HepG2 (cell line): Measurements from ENCODE around the gene GSS. TPM values are rescaled to one million over a fixed set of nuclear protein-coding genes. Genes with fewer than 3 reads are reported as not detected.
A peak's percentile ranks its signal among the peaks of the same experiment; 100 is the strongest.

Source experiments
- ATAC-seq: fragments of 200-7000 bp; cut with Tn5 transposase; 3 replicates; pipeline ENCODE4 v1.9.1; 2020; ENCODE audit warnings: mild to moderate bottlenecking, moderate library complexity
- BruUV-seq: library from RNA; stranded (reverse); fragments of 400-500 nt; replicated peaks from 2 replicates; lab custom pipeline; 2021; lab: Mats Ljungman, UMichigan
- CTCF ChIA-PET: fragments of 300-600 bp; formaldehyde crosslinking; extraction: SDS; loops from one replicate; lab custom pipeline; 2021; ENCODE audit warnings: low total read pairs, inconsistent platforms, low intra/inter-chr PET ratio; lab: Yijun Ruan, JAX
- POLR2A ChIA-PET: fragments of 350-600 bp; sonication (Branson Sonifier 250); formaldehyde crosslinking; loops from one replicate; lab custom pipeline; 2020; ENCODE audit warnings: antibody characterized with exemption, inconsistent platforms; lab: Yijun Ruan, JAX
- DNase-seq: peaks from one replicate; pipeline ENCODE4 v3.0.0-alpha.2; 2015; ENCODE audit warnings: low spot score
- FAIRE-seq: peaks from 3 replicates; lab custom pipeline; 2011; peaks lifted over from hg19 to GRCh38; lab: Jason Lieb, UNC
- H2AFZ ChIP-seq: one replicate; pipeline ENCODE4 v1.6.1; 2011; ENCODE audit warnings: low read length, inconsistent platforms
- H3K27ac ChIP-seq: fragments of 300-600 bp; 3 replicates; pipeline ENCODE4 v1.8.0; 2011; ENCODE audit warnings: mixed run types, mild to moderate bottlenecking, mixed read lengths, low read length, inconsistent platforms; ENCODE audit not compliant: insufficient read depth; ENCODE audit errors: extremely low read length
- H3K27me3 ChIP-seq, 2 experiments: fragments of 200-600 bp in 1 of 2; 2 replicates in 1 of 2; 3 replicates in 1 of 2; pipeline versions ENCODE4 v1.6.0 to v1.8.0; 2011; ENCODE audit warnings: low read length in 2 of 2, mild to moderate bottlenecking in 2 of 2, moderate library complexity in 2 of 2, inconsistent platforms in 1 of 2; ENCODE audit not compliant: insufficient read depth in 2 of 2, control insufficient read depth in 1 of 2
- H3K36me3 ChIP-seq, 2 experiments: fragments of 200-600 bp in 1 of 2; replicated peaks in 1 of 2; 2 replicates in 1 of 2; 3 replicates in 1 of 2; pipeline versions ENCODE4 v1.5.1 to v1.8.0; 2011; ENCODE audit warnings: low read length in 2 of 2, inconsistent platforms in 1 of 2; ENCODE audit not compliant: insufficient read depth in 2 of 2, control insufficient read depth in 1 of 2
- H3K4me1 ChIP-seq: 2 replicates; pipeline ENCODE4 v1.5.1; 2012; ENCODE audit warnings: low read length, inconsistent platforms; ENCODE audit not compliant: insufficient read depth
- H3K4me2 ChIP-seq: 2 replicates; pipeline ENCODE4 v1.6.0; 2011; ENCODE audit warnings: low read depth, low read length, inconsistent platforms
- H3K4me3 ChIP-seq, 3 experiments: fragments of 200-600 bp in 1 of 3; sonication (generic), shearing (Covaris generic) in 1 of 3; replicated peaks in 1 of 3; 2 replicates each; pipeline ENCODE4 v1.5.1; 2011 to 2016; ENCODE audit warnings: low read length in 3 of 3, inconsistent platforms in 2 of 3, low read depth in 2 of 3, mild to moderate bottlenecking in 2 of 3, control low read depth in 1 of 3, mixed read lengths in 1 of 3; ENCODE audit not compliant: insufficient read depth in 1 of 3
- H3K79me2 ChIP-seq: one replicate; pipeline ENCODE4 v1.6.1; 2011; ENCODE audit warnings: low read length, inconsistent platforms; ENCODE audit not compliant: insufficient read depth
- H3K9ac ChIP-seq: 2 replicates; pipeline ENCODE4 v1.6.0; 2011; ENCODE audit warnings: mild to moderate bottlenecking, low read depth, low read length, inconsistent platforms; ENCODE audit not compliant: insufficient read depth
- H3K9me3 ChIP-seq: 2 replicates; pipeline ENCODE4 v1.5.1; 2012; ENCODE audit warnings: mild to moderate bottlenecking, low read length
- H4K20me1 ChIP-seq: 2 replicates; pipeline ENCODE4 v1.6.0; 2011; ENCODE audit warnings: inconsistent platforms, mild to moderate bottlenecking, low read length, moderate library complexity; ENCODE audit not compliant: insufficient read depth
- EP300 ChIP-seq, 3 experiments: sonication (generic) in 1 of 3; formaldehyde crosslinking in 1 of 3; IDR thresholded peaks; 2 replicates each; pipeline versions ENCODE4 v1.5.1 to v1.6.1; 2011 to 2020; ENCODE audit warnings: low read depth in 2 of 3, low read length in 2 of 3, borderline replicate concordance in 1 of 3, improper control_type of control experiment in 1 of 3, mild to moderate bottlenecking in 1 of 3, missing genetic modification reagents in 1 of 3, moderate library complexity in 1 of 3
- MEF2D ChIP-seq: sonication (generic); formaldehyde crosslinking; IDR thresholded peaks from 2 replicates; pipeline ENCODE4 v1.5.1; 2020; ENCODE audit warnings: mild to moderate bottlenecking, missing genetic modification reagents
- ZNF567 ChIP-seq: sonication (generic); formaldehyde crosslinking; IDR thresholded peaks from 2 replicates; pipeline ENCODE4 v1.8.1; 2023; ENCODE audit warnings: mild to moderate bottlenecking, missing genetic modification reagents, borderline replicate concordance
- ZNF891 ChIP-seq: sonication (generic); formaldehyde crosslinking; IDR thresholded peaks from 2 replicates; pipeline ENCODE4 v1.5.0; 2020; ENCODE audit warnings: mild to moderate bottlenecking, missing genetic modification reagents
- WGBS: methylation state at CpG from one replicate; pipeline ENCODE4 v1.1.6; 2017; ENCODE audit warnings: low lambda C conversion rate; 5-methylcytosine and 5-hydroxymethylcytosine counted together
- in situ Hi-C: cut with HindIII; loops from 2 replicates; pipeline ENCODE4 v1.10.0; 2017; ENCODE audit warnings: low pct_unique_long_range_greater_than_20kb; ENCODE audit not compliant: extremely low pct_ligation_motif_present
- intact Hi-C: fragments of 100-400 bp; cut with micrococcal nuclease; formaldehyde crosslinking; loops from one replicate; pipeline ENCODE4 v1.10.0; 2022; ENCODE audit not compliant: unreplicated experiment
- polyA plus RNA-seq, 8 experiments: library from polyadenylated mRNA; depleted of rRNA in 3 of 8; stranded (reverse) in 7 of 8; unstranded in 1 of 8; fragments of >200 nt; fragmentation: Illumina TruSeq in 4 of 8; extraction: Trizol in 4 of 8; gene quantifications; 2 replicates each; pipeline versions ENCODE4 v1.2.1 to v1.2.3, GENCODE V29; 2011 to 2016; ENCODE audit warnings: low read depth in 4 of 8, missing spikeins in 1 of 8, mixed read lengths in 1 of 8; ENCODE audit not compliant: insufficient read depth in 1 of 8
- total RNA-seq, 5 experiments: library from RNA; depleted of rRNA; stranded (reverse); fragments of >200 nt; fragmentation: Illumina TruSeq; extraction: Trizol; gene quantifications; 2 replicates each; pipeline ENCODE4 v1.2.3, GENCODE V29; 2016; ENCODE audit warnings: low read depth in 1 of 5

GSS gene
- total and polyA plus RNA-seq, 2 of the 13 experiments (the other 11 are each of a cell fraction or from before 2014, with no cell fraction given) = 80.1 to 102 TPM

DNA sequence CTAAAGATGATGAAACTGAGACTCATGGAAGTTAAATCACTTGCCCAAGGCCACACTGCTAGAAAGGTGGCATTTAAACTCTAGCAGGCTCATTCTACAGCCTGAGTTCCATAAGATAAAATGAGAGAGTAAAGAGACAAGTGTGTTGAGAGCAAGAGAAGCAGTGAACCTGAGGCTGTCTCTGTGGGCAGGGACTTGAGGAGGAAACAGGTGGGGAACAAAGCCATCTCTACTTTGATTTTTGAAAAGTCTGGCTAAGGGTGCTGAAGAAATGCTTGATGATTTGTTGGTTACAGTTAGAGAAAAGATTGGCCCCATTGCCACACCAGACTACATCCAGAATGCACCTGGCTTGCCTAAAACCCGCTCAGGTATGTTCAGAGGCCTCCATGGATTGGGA is 29.0 kb downstream of the GSS start:
- no peak for ATAC-seq
- Histone ChIP-seq H3K4me2 (no peak overlapping the region), H3K36me3 (peaks cover 28 to 83% of the 10 kb centered on the region in 2 experiments), H3K27me3 (no peaks in the 10 kb centered on the region), H4K20me1 (no peaks in the 10 kb centered on the region), H3K9ac (no peak overlapping the region), H2AFZ (no peak overlapping the region), H3K4me1 (peaks cover 6% of the 10 kb centered on the region; the same call in 1 of the 2 replicates), H3K9me3 (no peaks in the 10 kb centered on the region; the same call in 1 of the 2 replicates)
- in situ Hi-C loops (no loop called here), intact Hi-C loops (no loop called here)
- POLR2A ChIA-PET = no interaction called here
- FAIRE-seq = no peak
- CTCF ChIA-PET = no interaction called here
- BruUV-seq = no TSS peak
- no peak for TF ChIP-seq ZNF567 (CRISPR knock-in tag)
- TF ChIP-seq EP300 (IDR thresholded peaks at IDR 0.05; ENCODE audit: low read depth in 2 of 2, low read length in 2 of 2) = no peak
- peak; percentile 6; the same call in 1 of the 2 replicates for TF ChIP-seq EP300 (CRISPR knock-in tag; IDR thresholded peaks at IDR 0.05; ENCODE audit: borderline replicate concordance)
- TF ChIP-seq, all 625 proteins: peak for 1
- H3K27ac ChIP-seq = no peak overlapping the region
- no peaks in the 10 kb centered on the region for H3K79me2 ChIP-seq
- no peak overlapping the region for H3K4me3 ChIP-seq
- 100% methylated on average over 1 of the region's 1 CpG for WGBS
- DNase-seq = no peak

DNA sequence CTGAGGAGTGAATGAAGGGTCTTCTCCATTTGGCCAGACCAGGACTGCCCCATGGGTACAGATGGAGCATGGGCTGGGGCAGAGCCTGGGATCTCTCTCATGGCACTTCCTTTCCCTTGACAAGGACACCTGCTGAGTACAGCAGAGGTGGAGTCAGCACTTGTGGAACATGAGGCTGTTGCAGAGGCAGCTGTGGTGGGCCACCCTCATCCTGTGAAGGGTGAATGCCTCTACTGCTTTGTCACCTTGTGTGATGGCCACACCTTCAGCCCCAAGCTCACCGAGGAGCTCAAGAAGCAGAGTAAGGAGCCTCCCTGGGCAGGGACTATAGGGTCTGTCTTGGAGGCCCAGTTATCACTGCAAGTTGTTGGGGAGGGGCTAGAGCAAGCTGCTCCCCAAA is 29.6 kb downstream of the GSS start:
- FAIRE-seq = no peak
- H3K9ac ChIP-seq = no peak overlapping the region
- H4K20me1 ChIP-seq = no peaks in the 10 kb centered on the region
- ATAC-seq = no peak
- no peak for DNase-seq
- H3K36me3 ChIP-seq = peaks cover 26 to 83% of the 10 kb centered on the region in 2 experiments
- in situ Hi-C loops = no loop called here
- no peak overlapping the region for H3K27ac ChIP-seq
- no peaks in the 10 kb centered on the region; the same call in 1 of the 2 replicates for H3K9me3 ChIP-seq
- peaks cover 6% of the 10 kb centered on the region; the same call in 1 of the 2 replicates for H3K4me1 ChIP-seq
- BruUV-seq = no TSS peak
- H3K79me2 ChIP-seq = no peaks in the 10 kb centered on the region
- WGBS = 83% methylated on average over 1 of the region's 1 CpG
- no peaks in the 10 kb centered on the region for H3K27me3 ChIP-seq
- H3K4me2 ChIP-seq = no peak overlapping the region
- H3K4me3 ChIP-seq = no peak overlapping the region
- no peak overlapping the region for H2AFZ ChIP-seq
- 0 out of 2 replicates have a peak, but pooled peaks have one; percentile 45 for TF ChIP-seq ZNF891 (CRISPR knock-in tag)
- no peak for TF ChIP-seq MEF2D
- TF ChIP-seq, all 625 proteins: peak for 1
- ChIA-PET POLR2A (no interaction called here), CTCF (no interaction called here)
- intact Hi-C loops = no loop called here
